Activated CD4-positive, alpha-beta T cell treated with anti-CD3 and anti-CD28 coated beads, Interleukin-2, Interleukin-4, amounts not matched to agents 100 ng/mL and 50 ng/mL, durations not matched to agents 16 hours and 8 hours (primary cell): ENCODE measurements around the gene SDCBP2.

Experiments used
- DNase-seq: peaks from one replicate; pipeline ENCODE4 v3.0.0-alpha.2; 2020; ENCODE audit warnings: low spot score

The SDCBP2 gene, protein sequence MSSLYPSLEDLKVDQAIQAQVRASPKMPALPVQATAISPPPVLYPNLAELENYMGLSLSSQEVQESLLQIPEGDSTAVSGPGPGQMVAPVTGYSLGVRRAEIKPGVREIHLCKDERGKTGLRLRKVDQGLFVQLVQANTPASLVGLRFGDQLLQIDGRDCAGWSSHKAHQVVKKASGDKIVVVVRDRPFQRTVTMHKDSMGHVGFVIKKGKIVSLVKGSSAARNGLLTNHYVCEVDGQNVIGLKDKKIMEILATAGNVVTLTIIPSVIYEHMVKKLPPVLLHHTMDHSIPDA

DNA sequence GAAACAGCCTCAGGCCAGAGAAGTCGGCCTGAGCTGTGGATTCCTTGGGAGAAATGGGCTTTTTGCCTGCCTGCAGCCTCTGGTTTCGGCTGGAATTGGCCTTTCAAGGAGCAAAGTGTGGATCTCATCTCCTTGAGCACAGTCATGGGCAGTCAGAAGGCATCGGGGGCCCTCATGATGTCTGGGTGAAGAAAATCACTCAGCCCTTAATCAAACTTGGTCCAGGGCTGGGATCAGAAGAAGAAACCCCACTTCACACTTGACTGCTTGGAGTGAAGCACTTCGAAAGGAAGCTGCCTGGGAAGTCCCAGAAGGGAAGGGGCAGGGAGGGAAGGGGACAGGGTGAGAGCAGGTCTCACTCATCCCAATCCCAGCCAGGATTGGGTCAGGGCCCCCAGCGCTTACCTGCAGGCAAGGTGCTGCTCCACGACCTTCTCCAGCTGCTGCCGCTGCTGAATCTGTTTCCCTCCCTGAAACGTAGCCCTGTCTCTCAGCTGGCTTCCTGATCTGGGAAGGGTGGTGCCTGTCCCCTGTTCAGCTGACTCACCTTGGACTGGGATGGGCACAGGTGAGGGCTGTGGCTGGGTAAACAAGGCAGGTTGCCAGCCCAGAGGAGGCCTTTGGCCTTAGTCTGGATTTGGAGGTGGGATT is at the start of gene SDCBP2:
SDCBP2 (minus strand) TSS at position 460 of the 651 bp plus-strand sequence. CDS start 8,723 bp downstream, outside the sequence.
- no peak for DNase-seq

DNA sequence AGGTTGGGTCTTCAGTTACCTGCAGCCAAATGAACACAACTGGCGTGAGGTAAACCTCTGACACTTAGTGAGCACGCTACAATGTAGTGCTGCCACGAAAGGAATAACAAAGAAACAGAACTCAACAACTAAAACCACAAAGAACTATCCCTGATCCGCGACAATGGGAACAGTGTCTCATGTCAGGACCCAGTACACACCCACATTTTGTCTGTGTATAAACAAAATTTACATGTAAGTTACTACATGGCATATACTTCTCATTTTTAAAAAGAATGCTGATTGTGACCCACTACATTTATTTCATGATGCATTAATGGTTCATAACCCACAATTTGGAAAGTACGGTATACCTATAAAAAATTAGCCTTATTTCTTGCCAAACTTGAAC is 49.8 kb upstream of the SDCBP2 start:
- no peak for DNase-seq

DNA sequence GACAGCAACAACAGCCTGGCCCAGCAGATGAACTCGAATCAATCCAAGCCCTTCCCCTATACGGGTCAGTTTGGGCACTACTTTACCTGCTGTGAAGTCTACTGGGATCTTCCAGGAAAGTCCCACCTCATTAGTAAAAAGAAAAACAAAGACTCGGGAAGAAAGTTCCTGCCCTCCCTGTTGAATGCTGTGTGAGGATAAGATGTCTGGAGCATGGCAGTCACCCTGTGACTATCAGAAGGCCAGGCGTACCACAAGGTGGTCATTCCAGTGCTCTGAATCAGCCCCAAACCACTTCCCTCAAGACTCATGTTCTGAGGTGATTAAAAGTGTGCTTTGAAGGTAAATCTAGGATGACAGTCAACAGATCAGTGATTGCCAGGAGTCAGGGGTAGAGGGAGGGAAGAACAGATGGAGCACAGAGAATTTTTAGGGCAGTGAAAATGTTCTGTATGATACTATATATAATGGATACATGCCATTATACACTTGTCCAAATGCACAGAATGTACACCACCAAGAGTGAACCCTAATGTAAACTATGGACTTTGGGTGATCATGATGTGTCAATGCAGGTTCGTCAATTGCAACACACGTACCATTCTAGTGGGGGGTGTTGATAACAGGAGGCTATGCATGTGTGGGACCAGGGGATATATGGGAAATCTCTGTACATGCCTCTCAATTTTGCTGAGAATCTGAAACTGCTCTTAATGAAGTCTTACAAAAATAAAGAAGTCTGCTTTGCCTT is 49.2 kb upstream of the SDCBP2 start:
- no peak for DNase-seq

DNA sequence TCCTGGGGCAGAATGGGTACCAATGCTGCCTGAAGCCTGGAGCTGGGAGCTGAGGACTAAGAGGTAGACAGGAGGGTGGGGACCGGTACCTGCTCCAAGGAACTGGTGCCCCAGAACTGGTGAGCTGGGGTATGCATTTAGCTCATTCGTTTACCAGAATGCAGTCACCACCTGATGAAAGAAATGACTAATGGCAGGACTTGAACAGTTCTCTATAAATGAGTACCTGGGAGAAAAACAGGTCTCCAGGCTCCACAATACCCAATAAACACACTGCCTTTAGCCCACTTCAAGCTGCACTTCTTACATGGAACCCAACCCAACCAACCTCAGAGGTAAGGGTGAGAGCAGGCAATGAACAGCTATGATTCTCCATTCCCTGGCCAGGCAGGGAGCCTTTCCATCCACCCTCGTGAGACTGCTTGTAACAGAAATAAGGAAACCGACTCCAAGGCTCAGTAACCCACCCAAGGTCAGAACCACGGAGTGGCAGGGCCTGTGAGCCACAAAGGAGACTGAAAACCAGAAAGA is 48.5 kb upstream of the SDCBP2 start:
- DNase-seq: peak; percentile 82

DNA sequence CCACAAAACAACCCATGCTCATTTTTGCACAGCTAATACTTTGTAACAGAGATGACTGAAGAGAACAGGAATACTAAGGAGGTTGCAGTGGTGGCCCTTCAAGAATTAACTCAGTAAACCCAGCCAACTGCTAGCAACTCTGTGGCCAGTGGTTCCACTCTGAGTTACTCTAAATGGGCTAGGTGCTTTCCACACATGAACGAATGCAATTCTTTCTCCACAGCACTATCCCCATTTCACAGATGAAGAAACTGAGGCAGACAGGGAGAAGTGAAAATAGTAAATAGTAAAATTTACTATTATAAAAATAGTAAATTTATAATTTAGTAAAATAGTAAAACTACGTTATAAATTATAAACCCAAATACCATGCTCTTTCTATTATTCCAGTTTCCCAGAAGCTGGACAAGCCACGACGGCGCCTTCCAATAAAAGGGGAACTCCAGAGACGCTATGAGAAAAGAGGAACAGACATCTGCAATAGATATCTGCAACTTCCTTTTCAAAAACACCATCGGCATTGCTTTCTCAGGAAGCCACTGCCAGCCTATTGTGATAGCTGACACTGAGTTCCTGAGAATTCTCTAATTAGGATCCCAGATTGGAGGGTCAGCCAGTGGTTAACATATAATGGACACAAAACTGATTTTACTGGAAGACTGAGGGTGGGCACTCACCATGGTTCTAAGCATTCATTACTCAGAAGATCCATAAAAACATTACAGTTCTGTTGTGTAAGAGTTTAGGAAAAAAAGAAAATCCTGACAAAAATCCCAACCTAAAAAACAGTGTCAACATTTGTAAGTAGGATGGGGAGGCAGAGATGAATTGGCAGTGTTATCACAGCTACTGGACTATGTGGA is 47.7 kb upstream of the SDCBP2 start:
- DNase-seq: no peak

DNA sequence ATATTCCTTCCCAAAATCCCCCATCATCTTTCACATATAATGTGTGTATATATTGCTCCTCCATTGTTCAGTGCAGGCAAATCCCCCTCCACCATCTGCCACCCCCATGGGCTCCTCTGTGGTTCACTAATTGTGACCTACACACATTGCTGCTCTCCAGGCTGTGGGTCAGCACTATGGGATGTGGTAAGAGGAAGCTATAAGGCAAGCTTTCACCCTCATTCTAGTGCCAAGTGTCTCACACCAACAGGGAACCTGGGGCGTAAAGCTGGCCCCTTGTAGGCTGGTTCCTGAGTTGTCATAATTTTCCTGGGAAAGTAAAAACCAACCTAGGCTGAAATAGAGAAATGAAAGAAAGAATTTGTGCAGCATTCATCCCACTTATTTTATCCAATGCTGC is 47.1 kb upstream of the SDCBP2 start:
- no peak for DNase-seq

DNA sequence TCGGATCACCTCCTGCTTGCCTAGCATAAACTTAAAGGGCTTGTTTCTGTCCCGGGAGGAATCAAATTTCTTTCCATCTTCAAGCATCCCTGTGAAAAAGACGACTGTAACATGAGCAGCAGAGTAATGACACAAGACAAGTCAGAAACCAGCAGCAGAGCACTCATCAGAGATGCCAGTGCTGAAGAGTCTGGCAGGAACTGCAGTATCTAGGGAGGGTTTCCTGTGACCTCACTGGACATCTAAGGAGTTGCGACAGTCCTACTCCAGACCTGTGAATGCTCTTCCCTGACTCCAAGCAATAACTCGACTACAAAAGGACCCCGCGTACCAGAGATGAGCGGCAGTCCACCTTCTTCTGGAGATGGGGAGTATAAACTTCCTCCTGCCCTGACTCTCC is 46.6 kb upstream of the SDCBP2 start:
- DNase-seq: no peak

DNA sequence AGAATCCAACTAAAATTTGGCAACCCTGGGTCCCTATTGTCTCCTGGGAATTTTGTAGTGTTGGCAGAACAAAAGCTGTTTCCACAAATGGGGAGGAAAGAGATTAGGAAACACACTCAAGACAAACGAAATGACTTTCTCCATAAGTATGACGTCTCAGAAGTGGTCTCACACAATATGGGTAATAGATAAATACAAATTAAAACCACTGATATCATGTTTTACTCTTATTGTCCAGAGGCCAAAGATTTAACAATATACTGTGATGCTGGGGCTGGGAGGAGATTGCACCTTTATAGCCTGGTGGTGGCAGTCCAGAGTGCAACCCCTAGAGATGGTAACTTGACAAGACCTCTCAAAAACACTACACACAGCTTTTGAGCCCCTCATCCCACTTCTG is 45.3 kb upstream of the SDCBP2 start:
- DNase-seq: no peak

DNA sequence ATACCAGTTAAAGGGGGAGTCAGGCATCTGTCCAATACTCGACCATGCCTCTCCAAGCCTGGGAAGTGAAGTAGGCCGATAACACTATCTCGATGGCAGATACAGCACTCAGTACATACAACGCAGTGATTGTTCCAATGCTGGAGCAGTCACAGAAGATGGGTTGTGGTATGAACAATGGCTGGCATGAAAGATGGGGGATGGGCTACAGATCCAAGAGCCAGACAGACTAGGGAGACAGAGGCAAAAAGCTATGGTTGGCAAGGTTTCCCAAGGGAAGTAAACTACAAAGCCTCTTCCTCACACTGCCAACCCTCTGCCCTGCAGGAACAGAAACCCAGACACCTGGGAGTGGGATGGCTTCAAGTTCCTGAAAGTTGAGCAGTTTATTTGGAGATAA is 44.7 kb upstream of the SDCBP2 start:
- DNase-seq: no peak

DNA sequence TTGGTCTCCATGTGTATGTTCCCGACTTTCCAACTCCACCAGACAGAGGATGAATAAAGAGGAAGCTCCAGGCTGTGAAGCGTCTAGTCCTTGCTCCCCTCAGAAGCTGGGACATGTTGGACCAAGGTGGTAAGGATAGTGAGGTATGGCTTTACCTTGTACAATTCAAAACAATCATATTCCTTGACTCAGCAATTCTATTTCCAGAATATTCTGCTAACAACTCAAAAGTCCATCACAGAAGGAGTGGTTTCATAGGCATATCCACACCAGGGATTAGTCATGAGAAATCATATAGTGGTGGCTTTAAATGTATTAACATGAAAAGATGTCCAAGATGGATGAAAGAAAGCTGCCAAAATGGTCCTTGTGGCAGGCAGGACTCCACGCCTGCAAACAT is 44.1 kb upstream of the SDCBP2 start:
- DNase-seq: no peak

DNA sequence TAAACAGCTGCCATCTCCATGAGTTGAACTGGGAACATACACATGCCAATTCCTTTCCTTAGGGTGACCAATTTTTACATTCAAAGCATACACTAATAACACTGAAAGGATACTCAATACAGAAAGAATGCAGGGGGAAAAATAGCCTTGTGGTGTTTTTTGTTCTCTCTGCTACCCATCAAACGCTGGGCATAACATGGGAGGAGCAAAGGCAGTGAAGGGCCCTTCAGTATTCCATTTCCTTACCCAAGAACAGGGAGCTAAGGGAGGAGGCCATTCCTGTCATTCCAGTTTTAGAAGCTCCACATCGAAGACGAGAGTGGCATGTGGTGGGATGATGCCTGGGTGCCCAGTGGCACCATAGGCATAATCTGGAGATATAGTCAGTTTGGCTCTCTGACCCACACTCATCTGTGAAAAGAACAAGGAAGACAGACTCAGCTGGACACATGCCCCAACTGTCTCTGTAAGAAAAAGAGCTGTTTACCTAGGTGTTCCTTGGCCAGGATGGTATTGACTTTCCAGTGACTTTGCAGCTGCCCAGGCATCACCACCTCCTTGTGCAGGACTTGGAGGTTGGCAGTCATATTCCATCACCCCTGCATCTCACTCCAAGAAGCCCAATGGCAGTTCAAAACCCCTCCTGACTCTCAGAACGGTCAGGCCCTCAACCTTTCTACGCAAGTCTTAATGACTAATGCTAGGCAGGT is 43.0 kb upstream of the SDCBP2 start:
- DNase-seq: no peak

DNA sequence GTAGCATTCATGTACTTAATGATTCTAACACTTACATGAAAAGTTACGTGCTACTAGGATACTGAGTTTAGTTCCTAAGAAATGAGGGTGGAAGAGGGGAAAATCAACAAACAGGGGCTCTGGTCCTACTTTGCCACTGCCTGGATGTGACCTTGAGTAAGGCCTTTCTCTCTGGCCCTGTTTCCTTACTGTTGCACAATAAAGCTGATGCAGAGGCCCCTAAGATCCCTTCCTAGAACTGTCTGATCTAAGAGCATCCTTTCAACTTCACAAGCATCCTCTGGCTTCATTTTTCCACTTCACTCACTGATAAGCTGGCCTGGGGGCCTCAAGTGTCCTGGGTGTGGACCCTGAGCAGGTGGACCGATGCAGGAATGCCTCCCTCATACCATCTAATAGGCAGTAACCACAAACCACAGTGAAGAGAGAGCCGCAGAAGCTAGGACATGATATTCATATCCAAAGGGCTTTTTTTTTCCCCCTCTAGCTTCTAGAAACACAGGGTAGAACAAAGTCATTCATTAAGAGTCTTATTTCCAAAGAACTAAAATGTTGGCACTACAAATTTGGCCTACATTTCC is 42.4 kb upstream of the SDCBP2 start:
- DNase-seq: no peak

DNA sequence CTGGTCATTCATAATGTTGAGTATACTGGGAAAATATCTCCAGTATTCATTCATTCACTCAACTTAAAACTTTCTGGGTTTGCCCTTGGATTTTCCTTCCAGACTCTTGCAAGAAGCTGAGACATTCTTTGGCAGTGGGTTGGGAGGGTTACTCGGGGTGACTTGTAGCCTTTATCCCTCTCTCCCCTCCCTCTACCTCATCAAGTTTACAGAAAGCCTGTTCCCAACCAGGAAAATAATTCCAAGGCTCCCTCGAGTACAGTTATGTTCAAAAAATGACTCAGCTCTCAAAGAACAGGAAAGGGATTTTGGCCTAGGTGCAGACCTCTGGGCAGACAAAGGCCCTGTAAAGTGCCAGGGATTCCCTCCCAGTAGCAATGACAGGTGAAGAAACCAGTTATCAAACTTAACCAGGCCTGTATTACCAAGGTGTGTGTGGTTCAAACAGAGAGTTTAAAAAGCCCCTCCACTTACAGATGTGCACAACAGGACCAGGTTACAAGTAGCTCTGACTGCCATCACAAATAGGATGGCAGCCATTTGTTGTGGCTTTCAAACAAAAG is 41.7 kb upstream of the SDCBP2 start:
- DNase-seq: no peak

DNA sequence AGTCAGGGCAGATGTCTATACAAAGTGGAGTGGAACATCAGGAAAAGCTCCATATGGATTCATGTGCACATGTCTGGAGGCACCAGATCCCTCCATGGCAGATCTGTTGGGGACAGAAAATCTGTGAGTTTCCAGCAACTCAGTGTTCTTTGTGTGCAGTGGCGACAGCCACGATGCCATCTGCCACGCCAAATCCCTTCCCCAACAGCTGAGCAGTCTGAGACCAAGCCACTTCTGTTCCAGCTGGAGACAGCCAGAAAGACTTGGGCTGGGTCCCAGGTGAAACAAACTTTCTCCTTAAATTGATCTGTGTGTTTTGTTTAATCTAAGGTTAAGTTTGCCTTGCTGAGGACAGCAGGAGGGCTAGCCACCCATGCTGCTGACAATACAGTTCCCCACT is 41.0 kb upstream of the SDCBP2 start:
- no peak for DNase-seq

DNA sequence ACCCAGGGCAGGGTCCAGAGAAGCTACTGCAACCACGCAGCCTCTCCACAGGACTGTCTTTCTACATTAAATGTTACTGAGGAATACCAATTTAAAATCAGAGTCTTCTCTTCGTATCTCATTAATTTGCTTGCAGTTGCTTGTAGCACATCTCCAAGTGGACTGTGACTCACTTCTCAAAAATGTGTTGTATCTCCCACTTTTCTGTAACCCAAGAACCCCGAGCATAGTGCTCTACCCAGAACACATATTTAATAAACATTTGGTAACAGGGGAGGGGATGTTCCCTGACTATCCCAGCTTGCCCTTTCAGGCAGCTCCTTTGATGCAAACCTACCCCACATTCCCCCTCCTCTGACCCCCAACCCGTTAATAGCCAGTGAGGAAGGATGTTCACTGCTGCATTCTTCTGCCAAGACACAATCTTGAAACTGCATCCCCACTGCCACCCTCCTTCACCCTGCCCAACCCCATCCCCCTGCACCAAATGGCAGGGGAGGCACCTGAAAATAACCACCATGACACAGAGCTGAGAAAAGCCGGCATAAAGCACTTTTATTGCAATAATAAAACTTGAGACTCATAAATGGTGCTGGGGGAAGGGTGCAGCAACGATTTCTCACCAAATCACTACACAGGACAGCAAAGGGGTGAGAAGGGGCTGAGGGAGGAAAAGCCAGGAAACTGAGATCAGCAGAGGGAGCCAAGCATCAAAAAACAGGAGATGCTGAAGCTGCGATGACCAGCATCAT is 39.7 kb upstream of the SDCBP2 start:
- DNase-seq: no peak

DNA sequence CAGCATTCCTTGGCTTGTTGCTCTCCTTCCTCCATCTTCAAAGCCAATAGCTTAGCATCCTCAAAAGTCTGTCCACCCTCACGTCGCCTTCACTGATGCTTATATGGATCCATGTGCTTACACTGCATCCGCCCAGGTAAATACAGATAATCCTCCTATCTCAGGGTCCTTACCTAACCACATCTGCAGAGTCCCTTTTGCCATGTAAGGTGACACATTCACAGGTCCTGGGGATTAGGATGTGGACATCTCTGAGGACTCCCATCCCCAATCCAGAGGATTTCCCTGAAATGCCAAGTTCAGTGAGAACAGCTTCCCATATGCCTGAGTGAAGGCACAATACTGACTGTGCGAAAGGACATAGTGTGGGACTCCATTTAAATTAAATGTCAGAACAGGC is 38.5 kb upstream of the SDCBP2 start:
- no peak for DNase-seq

DNA sequence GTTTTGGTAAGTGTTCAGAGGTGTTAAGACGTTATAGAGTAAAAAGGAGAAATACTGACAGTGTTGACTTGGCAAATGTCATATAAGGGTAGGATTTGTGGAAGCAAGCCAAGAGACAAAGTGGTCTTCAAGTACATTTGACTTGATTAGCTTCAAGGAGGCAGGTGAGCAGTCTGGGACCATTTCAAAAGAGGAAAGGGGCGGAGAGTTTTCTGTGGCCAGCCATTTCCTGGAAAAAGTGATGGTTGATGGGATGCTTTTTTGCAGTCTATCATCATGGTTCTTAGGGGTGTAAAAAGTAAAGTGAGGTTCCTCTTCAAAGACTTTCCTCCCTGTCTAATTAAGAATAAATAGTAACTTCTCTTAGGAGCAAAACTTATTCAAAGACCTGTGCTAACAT is 35.2 kb upstream of the SDCBP2 start:
- peak; percentile 53 for DNase-seq

DNA sequence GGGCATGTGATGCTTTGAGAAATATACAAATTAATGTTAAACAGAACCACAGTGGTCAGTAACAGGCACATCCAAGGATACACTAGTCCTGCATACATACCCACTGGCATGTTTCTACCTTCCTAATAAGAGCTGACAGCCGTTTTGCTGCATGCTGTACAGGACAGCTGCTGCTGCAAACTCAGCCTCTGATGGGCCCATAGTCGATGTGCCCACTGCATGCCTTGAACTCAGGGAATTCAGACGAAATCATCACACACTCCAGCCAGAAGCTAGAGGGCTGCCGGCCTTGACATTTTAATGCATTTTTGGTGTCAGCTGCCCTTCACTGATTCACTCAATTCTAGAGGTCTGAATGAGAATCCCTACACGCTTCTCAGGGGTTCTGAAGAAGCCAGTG is 34.6 kb upstream of the SDCBP2 start:
- no peak for DNase-seq

DNA sequence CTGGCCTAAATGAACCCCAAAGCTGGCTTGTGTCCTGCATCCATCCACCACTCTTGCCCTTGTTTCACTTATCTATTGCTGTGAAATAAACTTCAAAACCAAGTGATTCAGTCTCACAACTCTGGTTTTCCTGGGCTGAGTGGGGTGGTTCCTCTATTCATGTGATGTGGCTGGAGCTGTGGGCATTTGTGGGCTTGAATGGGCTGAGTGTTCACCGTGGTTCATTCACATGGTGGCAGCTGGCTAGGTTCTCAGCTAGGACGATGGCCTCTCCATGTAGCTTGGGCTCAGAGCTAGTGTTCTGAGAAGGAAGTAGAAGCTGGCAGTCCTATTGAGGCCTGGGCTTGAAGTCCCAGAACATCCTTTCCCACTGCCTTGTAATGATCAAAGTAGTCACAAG is 33.5 kb upstream of the SDCBP2 start:
- DNase-seq: no peak
